Measurements from ENCODE around the gene TRABD2B. TPM values are rescaled to one million over a fixed set of nuclear protein-coding genes. Genes with fewer than 3 reads are reported as not detected.

Gene TRABD2B
- total RNA-seq, 1 experiment from 2014 or later, result 0.36 TPM

GRCh38 chr1:47791879-47792608 is 205.1 kb downstream of the TRABD2B start:
- H3K9me3 Mint-ChIP-seq (ENCODE audit: unreplicated experiment), result no peaks in the 10 kb centered on the region
- H3K36me3 Mint-ChIP-seq (ENCODE audit: insufficient read depth, unreplicated experiment), result no peaks in the 10 kb centered on the region
- no peak for TF ChIP-seq CTCF (IDR thresholded peaks at IDR 0.05; ENCODE audit: insufficient read depth in 1 of 2, low read depth in 1 of 2, low read length in 1 of 2, severe bottlenecking in 1 of 2, unreplicated experiment in 1 of 2)
- Histone ChIP-seq H3K9me3 (no peaks in the 10 kb centered on the region), H3K27me3 (replicated peaks; ENCODE audit: control insufficient read depth, insufficient read depth, low read length) (no peaks in the 10 kb centered on the region), H3K4me1 (no peaks in the 10 kb centered on the region), H3K4me3 (ENCODE audit: low read depth, low read length) (no peak overlapping the region), H3K36me3 (ENCODE audit: control insufficient read depth, insufficient read depth, low read length) (no peaks in the 10 kb centered on the region)
- CTCF ChIA-PET, result no interaction called here
- no TSS peak for BruUV-seq (replicated peaks)
- H3K27me3 Mint-ChIP-seq (ENCODE audit: insufficient read depth, unreplicated experiment), result peaks cover 3% of the 10 kb centered on the region
- H3K4me3 Mint-ChIP-seq (ENCODE audit: unreplicated experiment), result no peak overlapping the region
- intact Hi-C loops (cut with micrococcal nuclease; ENCODE audit: unreplicated experiment), result no loop called here
- POLR2A ChIA-PET, result no interaction called here
- no peak for DNase-seq
- H3K27ac Mint-ChIP-seq (ENCODE audit: unreplicated experiment), result no peak overlapping the region
- H3K4me1 Mint-ChIP-seq (ENCODE audit: low read depth, unreplicated experiment), result no peaks in the 10 kb centered on the region

DNA sequence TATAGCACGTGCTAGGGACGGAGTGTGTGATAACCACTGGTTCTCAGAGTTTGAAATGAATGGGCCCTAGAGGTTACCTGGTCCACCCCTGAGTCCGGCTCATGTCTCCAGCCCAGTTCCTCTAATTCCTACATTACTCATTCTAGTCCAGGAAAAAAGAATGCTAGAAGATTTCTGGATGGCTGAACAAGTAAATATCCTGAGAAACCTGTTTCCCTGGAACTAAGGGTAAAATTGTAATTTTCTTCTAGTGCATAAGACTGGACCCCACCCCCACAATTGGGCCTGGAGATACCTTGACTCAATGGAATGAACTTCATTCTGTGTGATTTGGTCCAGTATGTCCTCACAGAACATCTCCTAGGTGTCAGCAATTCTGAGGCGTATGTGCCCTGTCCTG is 208.4 kb downstream of the TRABD2B start:
- no peaks in the 10 kb centered on the region for H3K9me3 Mint-ChIP-seq (ENCODE audit: unreplicated experiment)
- Histone ChIP-seq H3K36me3 (ENCODE audit: control insufficient read depth, insufficient read depth, low read length) (no peaks in the 10 kb centered on the region), H3K9me3 (no peaks in the 10 kb centered on the region), H3K4me1 (no peaks in the 10 kb centered on the region), H3K4me3 (ENCODE audit: low read depth, low read length) (no peak overlapping the region), H3K27me3 (replicated peaks; ENCODE audit: control insufficient read depth, insufficient read depth, low read length) (no peaks in the 10 kb centered on the region)
- POLR2A ChIA-PET, result no interaction called here
- H3K27me3 Mint-ChIP-seq (ENCODE audit: insufficient read depth, unreplicated experiment), result peaks cover 3% of the 10 kb centered on the region
- H3K36me3 Mint-ChIP-seq (ENCODE audit: insufficient read depth, unreplicated experiment), result no peaks in the 10 kb centered on the region
- H3K27ac Mint-ChIP-seq (ENCODE audit: unreplicated experiment), result no peak overlapping the region
- CTCF ChIA-PET, result no interaction called here
- H3K4me3 Mint-ChIP-seq (ENCODE audit: unreplicated experiment), result no peak overlapping the region
- intact Hi-C loops (cut with micrococcal nuclease; ENCODE audit: unreplicated experiment), result no loop called here
- no peak for TF ChIP-seq CTCF (IDR thresholded peaks at IDR 0.05; ENCODE audit: insufficient read depth in 1 of 2, low read depth in 1 of 2, low read length in 1 of 2, severe bottlenecking in 1 of 2, unreplicated experiment in 1 of 2)
- no TSS peak for BruUV-seq (replicated peaks)
- no peaks in the 10 kb centered on the region for H3K4me1 Mint-ChIP-seq (ENCODE audit: low read depth, unreplicated experiment)
- no peak for DNase-seq

- Mint-ChIP-seq H3K27ac (ENCODE audit: unreplicated experiment) (no peak overlapping the region), H3K27me3 (ENCODE audit: insufficient read depth, unreplicated experiment) (peaks cover 6% of the 10 kb centered on the region), H3K4me3 (ENCODE audit: unreplicated experiment) (no peak overlapping the region), H3K4me1 (ENCODE audit: low read depth, unreplicated experiment) (no peaks in the 10 kb centered on the region), H3K36me3 (ENCODE audit: insufficient read depth, unreplicated experiment) (no peaks in the 10 kb centered on the region), H3K9me3 (ENCODE audit: unreplicated experiment) (no peaks in the 10 kb centered on the region)
- no peak for TF ChIP-seq CTCF (IDR thresholded peaks at IDR 0.05; ENCODE audit: insufficient read depth in 1 of 2, low read depth in 1 of 2, low read length in 1 of 2, severe bottlenecking in 1 of 2, unreplicated experiment in 1 of 2)
- CTCF ChIA-PET, result no interaction called here
- intact Hi-C loops (cut with micrococcal nuclease; ENCODE audit: unreplicated experiment), result no loop called here
- Histone ChIP-seq H3K9me3 (no peaks in the 10 kb centered on the region), H3K36me3 (ENCODE audit: control insufficient read depth, insufficient read depth, low read length) (no peaks in the 10 kb centered on the region), H3K4me3 (ENCODE audit: low read depth, low read length) (no peak overlapping the region), H3K27me3 (replicated peaks; ENCODE audit: control insufficient read depth, insufficient read depth, low read length) (no peaks in the 10 kb centered on the region), H3K4me1 (no peaks in the 10 kb centered on the region)
- POLR2A ChIA-PET, result no interaction called here
- BruUV-seq (replicated peaks), result no TSS peak
- no peak for DNase-seq
Measured at GRCh38 chr1:47787560-47787959, 209.6 kb downstream of the TRABD2B start.
